Left lung (tissue), 10 donors: Measurements from ENCODE around the gene PSMD11. TPM values are rescaled to one million over a fixed set of nuclear protein-coding genes. Genes with fewer than 3 reads are reported as not detected.

Experiments used
- ATAC-seq: fragments of 200-7000 bp; cut with Tn5 transposase; one replicate; pipeline ENCODE4 v1.9.1; 2020; ENCODE audit warnings: moderate library complexity
- DNase-seq, 4 donors: peaks; one replicate each; pipeline ENCODE4 v3.0.0-alpha.2; 2013 to 2020
- H3K27ac ChIP-seq, 2 donors: fragments of 200-600 bp; sonication (generic) in 1 of 2; one replicate each; pipeline versions ENCODE4 v1.5.0 to v1.8.0; 2020 to 2021
- H3K27me3 ChIP-seq, 2 donors: fragments of 200-600 bp; sonication (generic) in 1 of 2; one replicate each; pipeline versions ENCODE4 v1.5.0 to v1.8.0; 2020 to 2021
- H3K36me3 ChIP-seq, 2 donors: fragments of 200-600 bp; sonication (generic) in 1 of 2; one replicate each; pipeline versions ENCODE4 v1.5.0 to v1.8.0; 2020 to 2021
- H3K4me1 ChIP-seq, 2 donors: fragments of 200-600 bp; one replicate each; pipeline ENCODE4 v1.8.0; 2021
- H3K4me3 ChIP-seq, 2 donors: fragments of 200-600 bp; sonication (generic) in 1 of 2; one replicate each; pipeline versions ENCODE4 v1.5.0 to v1.8.0; 2020 to 2021; ENCODE audit warnings: mild to moderate bottlenecking in 1 of 2
- H3K9me3 ChIP-seq, 2 donors: fragments of 200-600 bp; sonication (generic) in 1 of 2; one replicate each; pipeline versions ENCODE4 v1.5.0 to v1.8.0; 2020 to 2021
- intact Hi-C, 2 donors: fragments of 100-400 bp; cut with DNase I; formaldehyde crosslinking; loops; one replicate each; pipeline versions ENCODE4 v1.11.2 to v1.14.2; 2022
- polyA plus RNA-seq, 6 donors: library from polyadenylated mRNA; unstranded; fragments of 120-200 nt; gene quantifications; one replicate each; pipeline ENCODE4 v1.2.1, GENCODE V29; 2013; ENCODE audit not compliant: insufficient read length in 6 of 6
- total RNA-seq, 2 donors: library from RNA; stranded (reverse); fragmentation: NEBNext Ultra II Directional; extraction: Animal tissue kit (Norgen Biotek cat#: 25700); gene quantifications; one replicate each; pipeline ENCODE4 v1.2.1, GENCODE V29; 2021
- TF ChIP-seq, protein P1 (sequence below), 2 donors: fragments of 200-600 bp; sonication (generic) in 1 of 2; IDR thresholded peaks; one replicate each; pipeline versions ENCODE4 v1.5.0 to v1.8.0; 2021; ENCODE audit warnings: antibody characterized with exemption in 2 of 2
- donor health status: DM: no; HTN: yes; CAD: no.
- donor health status: DM: no; HTN: no; CAD: no.

Gene PSMD11
- total and polyA plus RNA-seq, 8 donors: 67.4 to 115 (median 82.8) TPM

DNA sequence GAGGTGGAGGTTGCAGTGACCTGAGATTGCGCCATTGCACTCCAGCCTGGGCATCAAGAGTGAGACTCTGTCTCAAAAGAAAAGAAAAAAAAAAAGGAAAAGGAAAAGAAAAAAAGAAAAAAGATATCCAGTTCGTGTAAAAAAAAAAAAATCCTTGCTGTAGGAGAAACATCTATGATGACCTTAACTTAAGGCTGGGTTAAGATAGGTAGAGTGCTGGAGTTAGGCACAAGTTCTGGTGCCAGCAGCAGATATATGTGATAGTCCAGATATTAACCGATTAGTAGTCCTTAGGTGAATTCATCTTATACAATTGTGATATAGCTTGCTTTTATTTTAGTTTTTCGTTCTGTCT is 17.2 kb downstream of the PSMD11 start:
- H3K4me1 ChIP-seq: peaks cover 0 to 8% of the 10 kb centered on the region in 2 donors
- no peak overlapping the region for H3K4me3 ChIP-seq
- no peak overlapping the region for H3K27ac ChIP-seq
- DNase-seq (no peak), ATAC-seq (no peak)
- no peaks in the 10 kb centered on the region for H3K9me3 ChIP-seq
- intact Hi-C loops: no loop called here
- peaks cover 0 to 92% of the 10 kb centered on the region in 2 donors for H3K36me3 ChIP-seq
- TF ChIP-seq, protein P1, sequence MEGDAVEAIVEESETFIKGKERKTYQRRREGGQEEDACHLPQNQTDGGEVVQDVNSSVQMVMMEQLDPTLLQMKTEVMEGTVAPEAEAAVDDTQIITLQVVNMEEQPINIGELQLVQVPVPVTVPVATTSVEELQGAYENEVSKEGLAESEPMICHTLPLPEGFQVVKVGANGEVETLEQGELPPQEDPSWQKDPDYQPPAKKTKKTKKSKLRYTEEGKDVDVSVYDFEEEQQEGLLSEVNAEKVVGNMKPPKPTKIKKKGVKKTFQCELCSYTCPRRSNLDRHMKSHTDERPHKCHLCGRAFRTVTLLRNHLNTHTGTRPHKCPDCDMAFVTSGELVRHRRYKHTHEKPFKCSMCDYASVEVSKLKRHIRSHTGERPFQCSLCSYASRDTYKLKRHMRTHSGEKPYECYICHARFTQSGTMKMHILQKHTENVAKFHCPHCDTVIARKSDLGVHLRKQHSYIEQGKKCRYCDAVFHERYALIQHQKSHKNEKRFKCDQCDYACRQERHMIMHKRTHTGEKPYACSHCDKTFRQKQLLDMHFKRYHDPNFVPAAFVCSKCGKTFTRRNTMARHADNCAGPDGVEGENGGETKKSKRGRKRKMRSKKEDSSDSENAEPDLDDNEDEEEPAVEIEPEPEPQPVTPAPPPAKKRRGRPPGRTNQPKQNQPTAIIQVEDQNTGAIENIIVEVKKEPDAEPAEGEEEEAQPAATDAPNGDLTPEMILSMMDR (IDR thresholded peaks at IDR 0.05): no peak
- H3K27me3 ChIP-seq: no peaks in the 10 kb centered on the region

DNA sequence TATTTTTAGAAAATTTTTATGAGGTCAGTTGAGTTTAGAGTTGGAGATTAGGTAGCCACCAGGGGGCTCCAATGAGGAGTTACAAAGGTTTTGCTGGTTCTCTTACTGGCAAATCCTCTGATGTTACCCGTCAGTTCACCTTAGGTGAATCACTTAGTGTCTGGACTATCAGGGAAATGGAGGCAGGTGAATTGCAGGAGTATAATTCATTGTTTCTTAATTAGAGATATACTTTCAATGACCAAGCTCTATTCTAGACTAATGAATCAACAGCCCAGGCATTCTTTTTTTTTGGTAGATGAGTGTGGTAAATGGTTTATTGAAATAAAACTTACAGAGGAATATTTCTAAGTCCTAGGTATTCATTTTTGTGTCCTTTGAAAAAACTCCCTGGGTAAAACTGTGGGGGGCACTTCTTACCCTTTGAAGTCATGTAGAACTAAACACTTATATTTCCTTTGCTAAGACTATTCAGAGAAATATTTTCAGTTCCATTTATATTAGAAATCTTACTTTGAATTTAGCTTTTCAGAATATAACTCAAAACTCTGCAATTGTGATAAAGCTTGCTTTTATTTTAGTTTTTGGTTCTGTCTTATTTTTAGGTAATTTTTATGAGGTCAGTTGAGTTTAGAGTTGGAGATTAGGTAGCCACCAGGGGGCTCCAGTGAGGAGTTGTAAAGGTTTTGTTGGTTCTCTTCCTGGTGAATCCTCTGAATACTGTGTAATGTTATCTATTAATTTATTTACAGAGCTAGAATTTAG is 17.7 kb downstream of the PSMD11 start:
- Histone ChIP-seq H3K36me3 (peaks cover 0 to 92% of the 10 kb centered on the region in 2 donors), H3K27me3 (no peaks in the 10 kb centered on the region), H3K27ac (no peak overlapping the region), H3K4me1 (peaks cover 0 to 8% of the 10 kb centered on the region in 2 donors), H3K4me3 (no peak overlapping the region), H3K9me3 (no peaks in the 10 kb centered on the region)
- intact Hi-C loops: no loop called here
- peak in 1 of 4 donors; percentile 34 for DNase-seq
- peak; percentile 84 for ATAC-seq
- TF ChIP-seq, protein P1 (IDR thresholded peaks at IDR 0.05): peak in 1 of 2 donors; percentile 42

DNA sequence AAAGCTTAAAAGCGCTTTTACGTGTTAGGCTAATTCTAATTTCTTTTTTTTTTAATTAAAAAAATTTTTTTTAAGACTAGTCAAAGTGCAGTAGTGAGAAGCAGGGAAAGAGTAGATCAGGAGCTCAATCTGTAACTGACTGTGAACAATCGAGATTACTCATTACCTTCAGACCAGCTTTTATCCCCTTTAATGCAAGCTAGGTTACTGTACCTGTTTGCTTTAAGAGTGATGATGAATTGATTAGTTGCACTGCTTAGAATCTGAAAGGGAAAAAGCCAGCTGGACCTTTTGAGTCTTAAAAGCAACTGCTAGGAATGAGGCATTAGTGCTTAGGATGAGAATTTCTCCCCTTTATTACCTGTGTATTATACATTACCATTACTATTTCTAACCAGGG is 19.0 kb downstream of the PSMD11 start:
- no peaks in the 10 kb centered on the region for H3K9me3 ChIP-seq
- TF ChIP-seq, protein P1 (IDR thresholded peaks at IDR 0.05): no peak
- no peak overlapping the region for H3K4me3 ChIP-seq
- H3K36me3 ChIP-seq: peaks cover 0 to 92% of the 10 kb centered on the region in 2 donors
- no peak overlapping the region for H3K27ac ChIP-seq
- intact Hi-C loops: no loop called here
- DNase-seq: no peak
- H3K4me1 ChIP-seq: peaks cover 0 to 8% of the 10 kb centered on the region in 2 donors
- H3K27me3 ChIP-seq: no peaks in the 10 kb centered on the region
- ATAC-seq: no peak

DNA sequence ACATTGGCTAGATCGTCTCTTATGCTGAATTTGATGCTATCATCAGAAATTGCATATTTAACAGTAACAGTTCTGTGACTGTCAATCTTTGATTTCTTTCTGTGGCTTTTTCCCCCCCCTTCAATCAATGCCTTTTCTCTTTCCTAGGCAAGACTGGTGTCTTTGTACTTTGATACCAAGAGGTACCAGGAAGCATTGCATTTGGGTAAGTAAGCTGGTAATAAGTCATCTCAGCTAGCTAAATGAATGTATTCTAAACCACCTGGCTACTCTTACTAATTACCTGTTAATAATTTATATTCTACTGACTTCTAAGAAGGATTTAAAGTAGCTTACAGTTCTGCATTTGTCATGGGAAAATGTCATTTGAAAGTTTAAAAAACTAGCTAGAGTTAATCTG is 20.1 kb downstream of the PSMD11 start:
- intact Hi-C loops: no loop called here
- peaks cover 0 to 92% of the 10 kb centered on the region in 2 donors for H3K36me3 ChIP-seq

DNA sequence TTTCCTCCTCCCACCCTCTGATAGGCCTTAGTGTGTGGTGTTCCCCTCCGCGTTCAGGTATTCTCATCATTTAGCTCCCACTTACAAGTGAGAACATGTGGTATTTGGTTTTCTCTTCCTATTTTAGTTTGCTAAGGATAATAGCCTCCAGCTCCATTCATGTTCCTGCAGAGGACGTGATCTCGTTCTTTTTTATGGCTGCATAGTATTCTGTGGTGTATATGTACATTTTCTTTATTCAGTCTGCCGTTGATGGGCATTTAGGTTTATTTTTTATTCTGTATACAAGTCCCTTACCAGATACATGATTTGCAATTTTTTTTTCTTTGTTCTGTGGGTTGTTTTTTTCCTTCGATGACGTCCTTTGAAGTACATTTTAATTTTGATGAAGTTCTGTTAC is 23.6 kb downstream of the PSMD11 start:
- Histone ChIP-seq H3K4me1 (no peaks in the 10 kb centered on the region), H3K9me3 (no peaks in the 10 kb centered on the region), H3K27ac (no peak overlapping the region), H3K4me3 (no peak overlapping the region), H3K27me3 (no peaks in the 10 kb centered on the region), H3K36me3 (peaks cover 0 to 97% of the 10 kb centered on the region in 2 donors)
- ATAC-seq (no peak), DNase-seq (no peak)
- intact Hi-C loops: no loop called here
- TF ChIP-seq, protein P1 (IDR thresholded peaks at IDR 0.05): no peak

More for the DNA sequence above, 20.1 kb downstream of the PSMD11 start:
- Histone ChIP-seq H3K9me3 (no peaks in the 10 kb centered on the region), H3K27me3 (no peaks in the 10 kb centered on the region), H3K4me3 (no peak overlapping the region), H3K4me1 (peaks cover 0 to 8% of the 10 kb centered on the region in 2 donors), H3K27ac (no peak overlapping the region)
- TF ChIP-seq, protein P1 (IDR thresholded peaks at IDR 0.05): no peak
- ATAC-seq: no peak
- no peak for DNase-seq
